GM19035 (cell line): ENCODE data around the gene EPB41L2.
"Not testable (repeated sequence)": the region's sequence is repeated elsewhere in the genome, so short reads cannot be mapped to it uniquely, and the experiment has no call there.

Experiments
- ATAC-seq: cut with Tn5 transposase; IDR thresholded peaks from one replicate; pipeline ENCODE4 v1.9.1; 2021; ENCODE audit not compliant: unreplicated experiment

The EPB41L2 gene

DNA sequence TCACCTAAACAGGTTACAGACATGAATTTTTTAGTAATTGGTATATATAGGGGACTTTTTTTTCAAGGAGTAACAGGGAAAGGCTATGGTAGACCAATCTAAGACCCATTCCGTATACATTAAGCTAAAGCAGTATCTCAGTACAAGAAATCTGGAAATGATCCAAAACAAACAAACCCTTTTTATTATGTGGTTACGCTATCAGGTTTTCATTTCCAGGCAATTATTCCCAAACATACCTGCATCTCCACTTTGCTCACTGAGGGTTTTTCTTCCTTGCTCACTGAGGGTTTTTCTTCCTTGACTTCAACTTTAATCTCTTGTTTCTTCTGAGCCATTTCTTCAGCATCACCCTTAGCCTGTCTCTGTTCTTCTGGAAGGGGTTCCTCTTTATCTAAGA is 107.3 kb downstream of the EPB41L2 start:
- no peak for ATAC-seq

- ATAC-seq, result no peak
These were observed 113.5 kb downstream of the EPB41L2 start for GRCh38 chr6:130949553-130949952.

- no peak for ATAC-seq
These were observed 115.6 kb downstream of the EPB41L2 start for GRCh38 chr6:130947464-130947863.

DNA sequence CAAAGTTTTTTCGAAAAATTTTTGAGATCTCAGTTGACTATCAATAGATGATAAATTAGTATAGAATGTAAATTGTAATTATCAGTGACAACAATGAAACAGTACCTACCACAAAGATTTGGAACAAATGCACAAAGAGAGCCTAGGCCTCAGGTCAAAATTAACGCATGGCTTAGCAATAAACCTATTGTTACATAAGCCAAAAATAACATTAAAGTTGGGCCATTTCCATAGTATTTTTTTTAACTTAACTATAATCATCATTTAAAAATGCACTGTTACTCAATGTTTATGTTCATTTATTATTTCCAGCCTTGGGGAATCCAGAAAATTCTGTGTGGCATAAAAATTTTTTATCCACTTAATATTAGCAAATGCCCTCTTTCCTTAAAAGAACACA is 117.0 kb downstream of the EPB41L2 start:
- ATAC-seq, result no peak

GRCh38 chr6:130945401-130945919 is 117.6 kb downstream of the EPB41L2 start:
- ATAC-seq, result no peak

GRCh38 chr6:130944486-130944885 is 118.6 kb downstream of the EPB41L2 start:
- ATAC-seq, result no peak

DNA sequence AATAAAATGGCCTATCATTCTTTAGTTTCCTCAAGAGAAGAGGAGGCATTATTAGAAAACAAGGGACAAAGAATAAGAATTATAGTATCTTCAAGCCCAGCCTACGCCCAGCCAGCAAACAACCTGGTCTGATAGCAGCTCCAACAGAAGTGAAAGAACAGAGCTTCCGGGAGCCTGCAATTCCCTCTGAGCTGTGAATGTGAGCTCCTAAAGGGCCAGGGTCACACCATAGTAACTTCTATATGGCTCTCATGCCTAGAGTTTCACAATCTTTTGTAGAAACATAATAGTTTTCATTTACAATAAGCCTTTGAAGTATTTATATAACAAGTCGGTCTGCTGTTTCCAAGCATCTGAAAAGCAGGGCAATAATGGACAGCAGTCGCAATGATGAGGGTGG is 119.3 kb downstream of the EPB41L2 start:
- ATAC-seq, result no peak

DNA sequence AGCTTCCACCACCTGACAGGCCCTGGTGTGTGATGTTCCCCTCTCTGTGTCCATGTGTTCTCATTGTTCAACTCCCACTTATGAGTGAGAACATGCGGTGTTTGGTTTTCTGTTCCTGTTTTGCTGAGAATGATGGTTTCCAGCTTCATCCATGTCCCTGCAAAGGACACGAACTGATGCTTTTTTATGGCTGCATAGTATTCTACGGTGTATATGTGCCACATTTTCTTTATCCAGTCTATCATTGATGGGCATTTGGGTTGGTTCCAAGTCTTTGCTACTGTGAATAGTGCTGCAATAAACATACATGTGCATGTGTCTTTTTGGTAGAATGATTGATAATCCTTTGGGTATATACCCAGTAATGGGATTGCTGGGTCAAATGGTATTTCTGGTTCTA is 120.3 kb downstream of the EPB41L2 start:
- ATAC-seq, result not testable (repeated sequence)

GRCh38 chr6:130937942-130938604 is 125.0 kb downstream of the EPB41L2 start:
- no peak for ATAC-seq

- no peak for ATAC-seq
These were observed 126.1 kb downstream of the EPB41L2 start for GRCh38 chr6:130936933-130937332.

DNA sequence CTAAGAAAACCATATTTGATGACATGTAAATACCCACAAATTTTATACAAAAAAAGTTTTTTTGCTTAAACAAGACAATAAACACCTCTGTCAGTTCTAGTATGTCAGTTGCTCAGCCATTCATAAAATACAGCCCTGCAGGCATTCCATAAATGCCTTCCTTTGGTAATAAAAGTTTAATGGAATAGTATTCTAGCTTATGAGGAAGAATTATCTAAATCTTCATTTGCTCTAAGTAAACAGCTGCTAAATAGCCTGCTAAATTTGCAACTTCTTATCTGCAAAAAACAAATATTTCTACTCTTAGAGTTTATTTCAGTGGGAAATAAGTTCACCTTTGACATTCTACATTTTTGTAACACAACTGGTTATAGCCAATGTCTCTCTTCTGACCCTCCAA is 127.1 kb downstream of the EPB41L2 start:
- ATAC-seq, result no peak

DNA sequence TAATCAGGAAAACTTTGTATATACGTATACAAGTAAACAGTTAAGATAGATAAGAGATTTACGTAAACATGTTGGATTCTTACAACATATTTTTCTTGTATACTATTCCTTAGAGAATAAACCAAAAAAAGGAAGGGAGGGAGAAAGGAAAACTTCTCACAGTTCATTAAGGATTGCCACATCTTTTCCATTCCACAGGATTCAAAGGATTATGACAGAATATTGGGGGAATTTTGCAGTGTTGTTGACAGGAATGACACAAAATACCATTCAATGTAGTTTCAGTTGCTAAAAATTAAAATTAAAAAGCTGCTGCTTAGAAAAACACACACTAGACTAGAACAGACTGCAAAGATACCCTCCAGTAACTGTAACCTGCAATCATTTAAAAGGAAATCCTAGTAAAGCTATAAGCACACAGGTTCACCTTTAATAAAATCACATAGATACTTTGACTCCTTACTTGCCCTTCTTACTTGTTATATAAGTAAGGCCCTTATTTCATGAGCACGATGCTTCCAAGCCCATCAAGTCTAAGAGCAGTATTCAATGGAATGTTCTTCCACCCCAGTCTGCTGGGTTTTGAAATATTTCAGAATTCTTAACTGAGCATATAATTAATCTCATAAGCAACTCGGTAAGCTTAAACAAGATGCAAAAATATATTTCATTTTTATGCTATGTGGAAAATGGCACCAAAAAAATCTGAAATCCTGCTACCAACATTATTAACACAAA is 128.0 kb downstream of the EPB41L2 start:
- ATAC-seq, result no peak

- no peak for ATAC-seq
These were observed 129.3 kb downstream of the EPB41L2 start for GRCh38 chr6:130933712-130934200.

GRCh38 chr6:130932921-130933320 is 130.1 kb downstream of the EPB41L2 start:
- no peak for ATAC-seq

GRCh38 chr6:130932438-130932837 is 130.6 kb downstream of the EPB41L2 start:
- ATAC-seq, result no peak

DNA sequence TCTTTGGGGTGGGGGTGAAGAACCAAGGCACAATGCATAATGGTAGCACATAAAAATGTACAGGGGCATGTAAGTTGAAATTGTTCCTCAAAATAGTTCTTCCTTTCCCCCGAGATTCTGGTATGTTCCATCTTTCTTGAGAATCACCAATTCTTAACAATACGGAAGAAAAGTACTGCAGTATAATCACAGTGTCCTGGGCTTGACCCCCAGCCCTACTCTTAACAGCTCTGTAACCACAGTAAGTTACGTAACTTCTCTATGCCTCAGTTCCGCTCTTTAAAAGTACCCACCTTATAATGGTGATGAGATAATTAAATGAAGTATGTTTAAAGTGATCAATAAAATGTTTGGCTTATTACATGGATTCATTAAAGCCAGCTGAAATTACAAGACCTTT is 131.4 kb downstream of the EPB41L2 start:
- no peak for ATAC-seq

GRCh38 chr6:130929036-130929678 is 133.9 kb downstream of the EPB41L2 start:
- no peak for ATAC-seq

GRCh38 chr6:130928158-130928912 is 134.7 kb downstream of the EPB41L2 start:
- no peak for ATAC-seq

DNA sequence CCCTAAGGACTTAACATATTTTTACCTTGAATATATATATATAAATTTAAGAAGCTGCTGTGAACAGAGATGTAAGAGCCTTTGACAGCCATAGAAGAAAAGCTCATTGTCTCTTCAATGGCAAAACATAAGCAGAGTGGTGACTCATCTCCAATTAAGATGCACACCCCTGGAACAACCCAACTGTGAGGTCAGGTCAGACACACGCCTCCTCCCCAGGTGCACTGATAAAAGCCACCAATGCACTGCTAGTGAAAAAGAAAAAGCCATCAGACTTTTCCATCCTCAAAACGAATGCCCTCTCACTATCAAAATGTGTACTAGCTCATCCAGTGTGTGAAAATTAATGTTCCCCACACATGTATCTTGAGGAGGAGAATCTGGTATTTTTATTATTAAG is 135.7 kb downstream of the EPB41L2 start:
- ATAC-seq, result no peak

- no peak for ATAC-seq
These were observed 139.7 kb downstream of the EPB41L2 start for GRCh38 chr6:130923350-130923749.

DNA sequence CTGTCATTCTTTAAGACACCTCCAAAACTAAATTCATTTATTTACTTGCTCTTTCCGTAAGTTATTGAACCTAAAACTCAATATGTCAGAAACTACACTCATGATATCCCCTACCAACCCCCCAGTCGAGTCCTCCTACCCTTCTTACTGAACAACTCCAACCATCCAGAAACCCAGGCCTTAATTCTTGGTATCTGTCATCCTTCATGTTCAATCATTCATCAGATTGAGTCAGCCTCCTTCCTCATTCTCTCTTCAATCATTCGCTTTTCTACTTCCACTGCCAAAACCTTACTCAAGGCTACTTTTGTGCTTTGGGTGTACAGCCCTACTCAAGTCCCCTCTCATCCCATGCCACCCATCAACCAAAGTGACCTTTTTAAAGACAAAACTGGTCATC is 140.1 kb downstream of the EPB41L2 start:
- no peak for ATAC-seq
